ENCODE measurements around the gene ENTHD1.
"Not testable (repeated sequence)": the region's sequence is repeated elsewhere in the genome, so short reads cannot be mapped to it uniquely, and the experiment has no call there.

The ENTHD1 gene

DNA sequence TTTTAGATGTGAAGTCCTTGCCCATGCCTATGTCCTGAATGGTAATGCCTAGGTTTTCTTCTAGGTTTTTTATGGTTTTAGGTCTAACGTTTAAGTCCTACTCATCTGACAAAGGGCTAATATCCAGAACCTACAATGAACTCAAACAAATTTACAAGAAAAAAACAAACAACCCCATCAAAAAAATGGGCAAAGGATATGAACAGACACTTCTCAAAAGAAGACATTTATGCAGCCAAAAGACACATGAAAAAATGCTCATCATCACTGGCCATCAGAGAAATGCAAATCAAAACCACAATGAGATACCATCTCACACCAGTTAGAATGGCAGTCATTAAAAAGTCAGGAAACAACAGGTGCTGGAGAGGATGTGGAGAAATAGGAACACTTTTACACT is 47.0 kb downstream of the ENTHD1 start:
- DNase-seq (ENCODE audit: low read depth in 2 of 2): not testable (repeated sequence)

DNA sequence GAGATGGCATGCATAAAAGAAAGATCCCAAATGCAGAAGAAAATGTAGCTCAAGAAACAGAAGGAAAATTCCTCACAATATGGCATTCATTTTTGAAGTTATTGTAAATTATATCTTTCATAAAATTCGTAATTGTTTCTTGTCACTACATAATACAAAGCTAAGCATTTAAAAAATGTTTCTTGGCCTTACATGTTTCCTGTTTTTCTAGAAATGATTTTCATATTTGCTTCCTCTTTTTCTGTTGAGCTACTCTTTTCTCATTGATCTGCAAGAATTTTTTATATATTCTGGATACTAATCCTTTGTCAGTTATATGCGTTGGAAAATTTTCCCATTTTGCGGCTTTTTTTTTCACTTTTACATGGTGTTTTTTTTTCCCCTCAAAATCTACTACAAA is 48.0 kb downstream of the ENTHD1 start:
- no peak for DNase-seq (ENCODE audit: low read depth in 2 of 2)

DNA sequence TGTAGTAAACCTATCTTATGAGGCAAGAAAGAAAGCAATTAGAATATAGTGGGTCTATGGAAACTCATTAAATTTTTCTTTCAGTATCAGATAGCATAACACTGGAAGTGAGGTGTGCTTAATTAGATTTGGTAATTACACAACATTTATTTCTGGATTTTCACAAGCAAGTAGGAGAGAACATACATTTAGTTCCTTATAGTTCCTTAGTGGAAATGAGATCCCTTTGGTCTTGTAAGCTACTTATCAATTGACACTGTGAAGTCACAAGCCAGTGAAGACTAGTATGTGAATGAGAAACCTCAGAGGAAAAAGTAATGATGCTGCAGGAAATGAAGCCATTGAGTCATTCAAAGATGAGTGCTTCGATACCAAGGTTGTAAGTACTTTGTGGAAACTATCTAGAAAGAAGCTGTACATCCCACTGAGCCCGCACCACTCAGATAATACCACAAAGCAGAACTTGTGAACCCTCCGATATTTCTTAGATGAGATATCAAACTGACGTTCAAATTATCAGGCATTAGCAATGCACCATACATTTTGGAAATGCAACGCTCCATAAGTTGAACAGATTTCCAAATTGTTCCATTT is 53.5 kb downstream of the ENTHD1 start:
- DNase-seq (ENCODE audit: low read depth in 2 of 2): peak in 1 of 2 donors; percentile 25

DNA sequence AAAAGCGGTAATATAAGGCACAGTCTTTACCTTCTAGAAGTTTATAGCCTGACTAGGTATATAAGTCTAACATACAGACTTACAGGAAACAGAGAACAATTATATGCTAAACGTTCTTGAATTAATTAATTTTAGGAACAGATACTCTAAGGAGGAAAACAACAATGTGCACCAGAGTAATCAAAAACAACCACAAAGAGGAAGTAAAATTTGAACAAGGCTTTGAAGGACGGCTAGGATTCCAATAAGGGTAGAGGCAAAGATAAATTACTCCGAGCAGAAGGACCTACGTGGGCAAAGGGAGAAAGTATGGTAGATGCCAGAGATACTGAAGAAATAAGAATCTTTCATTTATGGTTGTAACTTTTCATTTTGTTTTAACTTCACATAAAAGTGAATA is 54.4 kb downstream of the ENTHD1 start:
- DNase-seq (ENCODE audit: low read depth in 2 of 2): no peak

DNA sequence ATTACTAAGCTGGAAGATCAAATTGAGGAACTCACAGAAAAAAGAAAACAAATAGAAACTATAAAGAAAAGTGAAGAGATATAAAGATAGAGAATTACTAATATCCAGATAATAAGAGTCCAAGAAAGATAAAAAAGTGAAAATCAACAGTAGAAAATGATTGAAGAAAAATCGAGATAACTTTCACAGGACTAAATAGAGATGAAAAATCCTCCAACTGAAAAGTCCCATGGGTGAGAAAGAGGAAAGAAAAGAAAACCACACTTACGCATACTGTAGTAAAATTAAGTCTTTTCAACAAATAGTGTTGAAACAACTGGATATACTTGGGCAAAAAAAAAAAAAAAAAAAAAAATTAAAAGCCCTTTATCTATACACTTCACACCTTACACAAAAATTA is 60.0 kb downstream of the ENTHD1 start:
- DNase-seq (ENCODE audit: low read depth in 2 of 2): no peak

DNA sequence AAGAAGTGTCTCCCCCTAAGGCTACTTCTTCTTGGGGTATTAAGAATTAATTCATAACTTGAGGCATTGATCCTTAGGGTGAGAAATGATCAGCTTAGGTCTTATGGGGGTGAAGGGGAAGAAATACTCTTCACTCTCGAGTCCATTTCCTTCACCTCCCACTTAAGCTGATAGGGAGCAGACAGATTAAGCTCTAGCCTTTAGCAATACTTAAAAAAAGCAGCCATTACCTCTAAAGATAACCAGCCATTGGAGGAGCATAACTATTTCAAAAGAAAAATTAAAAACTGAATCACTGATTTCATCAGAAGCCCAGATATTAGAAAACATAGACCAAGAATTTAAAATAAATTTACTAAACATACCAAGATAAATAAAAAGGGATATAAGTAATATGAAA is 60.5 kb downstream of the ENTHD1 start:
- no peak for DNase-seq (ENCODE audit: low read depth in 2 of 2)

DNA sequence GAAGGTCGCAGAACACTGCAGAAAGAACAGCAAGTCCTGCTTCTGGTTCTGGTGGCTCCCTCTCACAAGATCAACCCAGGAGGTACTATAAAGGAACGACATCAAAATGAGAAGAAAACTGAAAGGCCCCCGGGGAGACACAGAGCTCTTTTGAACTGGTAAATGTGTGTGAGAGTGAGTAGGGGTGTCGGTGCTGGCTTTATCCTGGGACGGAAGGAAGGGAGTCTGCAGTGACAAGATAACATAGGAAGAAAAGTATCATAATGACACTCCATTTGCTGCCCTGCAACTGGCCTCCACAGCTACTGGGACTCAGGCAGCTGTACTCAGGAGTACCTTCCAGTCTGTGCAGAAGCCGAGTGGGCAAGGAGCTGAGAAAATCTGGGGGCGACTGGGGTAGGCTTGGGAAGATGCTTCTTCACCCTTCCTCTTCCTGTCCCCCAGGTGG is 60.9 kb downstream of the ENTHD1 start:
- no peak for DNase-seq (ENCODE audit: low read depth in 2 of 2)

DNA sequence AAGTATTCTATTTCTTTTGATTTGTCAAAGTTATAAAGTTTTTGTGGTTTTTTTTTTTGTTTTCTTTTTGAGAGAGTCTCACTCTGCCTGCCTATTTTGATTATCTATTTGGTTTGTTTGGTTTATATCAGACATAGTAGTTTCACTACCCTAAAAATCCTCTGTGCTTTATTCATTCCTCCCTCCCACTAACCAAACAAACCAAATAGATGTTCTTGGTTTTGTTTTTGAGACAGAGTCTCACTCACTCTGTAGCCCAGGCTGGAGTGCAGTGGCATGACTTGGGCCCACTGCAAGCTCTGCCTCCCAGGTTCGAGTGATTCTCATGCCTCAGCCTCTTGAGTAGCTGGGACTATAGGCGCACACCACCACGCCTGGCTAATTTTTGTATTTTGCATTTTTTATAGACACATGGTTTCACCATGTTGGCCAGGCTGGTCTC is 67.9 kb downstream of the ENTHD1 start:
- no peak for DNase-seq (ENCODE audit: low read depth in 2 of 2)

DNA sequence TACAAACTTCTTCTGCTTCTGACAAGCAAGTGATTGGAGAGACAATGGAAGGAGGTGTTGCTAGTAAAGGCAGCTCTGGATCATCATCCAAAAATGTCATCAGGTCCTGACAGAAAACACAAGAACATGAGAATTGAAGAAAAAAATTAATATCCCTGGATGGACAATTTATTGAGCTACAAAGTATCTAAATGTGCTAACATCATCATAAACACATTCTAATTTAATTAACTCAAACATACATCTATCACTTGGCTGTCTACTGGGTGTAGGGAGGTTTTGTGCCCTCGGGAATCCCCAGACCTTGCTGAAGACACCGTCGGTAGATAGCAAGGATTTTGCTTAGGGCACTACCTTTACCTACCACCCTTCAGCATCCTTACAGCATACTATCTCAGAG is 72.6 kb downstream of the ENTHD1 start:
- DNase-seq (ENCODE audit: low read depth in 2 of 2): no peak

DNA sequence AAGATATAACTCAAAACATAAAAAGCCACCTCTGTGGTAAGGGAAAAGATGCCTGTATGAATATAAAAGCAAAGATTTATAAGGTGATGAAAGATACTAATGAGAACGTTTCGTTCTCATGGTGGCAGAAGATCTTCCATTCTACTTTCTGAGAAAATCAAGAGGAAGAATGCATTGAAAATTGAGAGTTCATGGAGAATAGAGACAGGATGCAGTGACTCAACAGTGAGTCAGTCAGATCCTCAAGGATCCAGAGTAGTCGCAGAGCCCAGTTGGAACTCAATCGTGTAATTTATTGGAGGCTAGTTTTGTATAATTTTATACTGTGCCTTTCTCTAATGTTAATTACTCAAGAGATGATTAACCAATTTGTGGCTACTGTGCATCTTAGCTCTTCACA is 73.3 kb downstream of the ENTHD1 start:
- no peak for DNase-seq (ENCODE audit: low read depth in 2 of 2)

DNA sequence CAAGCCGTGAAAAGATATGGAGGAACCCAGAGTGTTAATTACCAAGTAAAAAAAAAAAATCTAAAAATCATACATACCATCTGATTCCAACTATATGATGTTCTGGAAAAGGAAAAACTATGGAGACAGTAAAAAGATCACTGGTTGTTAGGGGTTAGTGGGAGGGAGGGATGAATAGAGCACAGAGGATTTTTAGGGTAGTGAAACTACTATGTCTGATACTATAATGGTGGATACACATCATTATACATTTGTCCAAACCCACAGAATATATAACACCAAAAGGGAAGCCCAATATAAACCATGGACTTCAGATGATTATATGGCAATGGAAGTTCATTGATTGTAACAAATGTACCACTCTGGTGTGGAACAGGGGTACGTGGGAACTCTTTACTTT is 74.1 kb downstream of the ENTHD1 start:
- no peak for DNase-seq (ENCODE audit: low read depth in 2 of 2)

DNA sequence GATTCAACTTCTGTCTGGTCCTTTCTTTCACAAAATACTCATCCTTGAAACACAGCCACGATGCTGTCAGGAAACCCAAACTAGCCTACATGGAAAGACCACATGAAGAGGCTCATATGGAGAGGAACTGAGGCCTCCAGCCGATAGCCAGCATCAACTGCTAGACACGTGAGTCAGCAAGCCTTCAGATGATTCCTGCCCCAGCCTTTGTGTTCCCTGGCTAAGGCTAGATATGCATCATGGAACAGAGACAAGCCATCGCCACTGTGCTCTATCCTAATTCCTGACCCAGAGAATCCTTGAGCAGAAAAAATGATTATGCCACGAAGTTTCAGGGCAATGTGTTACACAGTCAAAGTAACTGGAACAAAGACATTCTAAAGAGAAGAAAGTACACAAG is 75.5 kb downstream of the ENTHD1 start:
- DNase-seq (ENCODE audit: low read depth in 2 of 2): no peak

DNA sequence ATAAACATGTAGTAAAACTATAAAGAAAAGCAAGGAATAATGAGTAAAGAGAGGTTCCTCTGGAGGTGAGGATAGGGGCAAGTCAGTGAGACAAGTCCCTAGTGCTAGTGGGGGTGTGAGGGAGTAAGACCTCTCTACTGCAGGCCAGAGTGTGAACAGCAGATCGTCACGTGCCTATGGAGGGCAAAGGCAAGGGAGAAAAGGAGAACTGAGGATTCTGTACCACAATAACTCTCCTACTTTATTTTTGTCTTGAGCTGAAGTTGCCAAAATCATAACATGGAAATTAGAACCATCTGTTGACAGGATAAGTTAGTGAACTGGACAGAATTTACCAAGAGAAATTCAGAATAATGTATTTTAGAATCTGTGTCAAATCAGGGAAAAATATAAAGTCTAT is 77.6 kb downstream of the ENTHD1 start:
- no peak for DNase-seq (ENCODE audit: low read depth in 2 of 2)

DNA sequence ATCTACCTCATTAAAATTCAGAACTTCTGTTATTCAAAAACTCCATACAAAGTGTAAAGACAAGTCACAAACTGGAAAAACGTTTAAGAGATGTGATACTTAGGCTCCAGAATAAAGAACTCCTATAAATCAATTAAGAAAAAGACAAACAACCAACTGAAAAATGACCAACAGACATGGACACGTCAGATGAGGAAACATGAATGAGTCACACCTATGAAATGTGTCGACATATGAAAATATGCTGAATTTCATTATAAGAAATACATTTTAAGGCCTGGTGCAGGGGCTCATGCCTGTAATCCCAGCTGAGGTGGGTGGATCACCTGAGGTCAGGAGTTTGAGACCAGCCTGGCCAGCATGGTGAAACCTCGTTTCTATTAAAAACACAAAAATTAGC is 78.7 kb downstream of the ENTHD1 start:
- no peak for DNase-seq (ENCODE audit: low read depth in 2 of 2)

DNA sequence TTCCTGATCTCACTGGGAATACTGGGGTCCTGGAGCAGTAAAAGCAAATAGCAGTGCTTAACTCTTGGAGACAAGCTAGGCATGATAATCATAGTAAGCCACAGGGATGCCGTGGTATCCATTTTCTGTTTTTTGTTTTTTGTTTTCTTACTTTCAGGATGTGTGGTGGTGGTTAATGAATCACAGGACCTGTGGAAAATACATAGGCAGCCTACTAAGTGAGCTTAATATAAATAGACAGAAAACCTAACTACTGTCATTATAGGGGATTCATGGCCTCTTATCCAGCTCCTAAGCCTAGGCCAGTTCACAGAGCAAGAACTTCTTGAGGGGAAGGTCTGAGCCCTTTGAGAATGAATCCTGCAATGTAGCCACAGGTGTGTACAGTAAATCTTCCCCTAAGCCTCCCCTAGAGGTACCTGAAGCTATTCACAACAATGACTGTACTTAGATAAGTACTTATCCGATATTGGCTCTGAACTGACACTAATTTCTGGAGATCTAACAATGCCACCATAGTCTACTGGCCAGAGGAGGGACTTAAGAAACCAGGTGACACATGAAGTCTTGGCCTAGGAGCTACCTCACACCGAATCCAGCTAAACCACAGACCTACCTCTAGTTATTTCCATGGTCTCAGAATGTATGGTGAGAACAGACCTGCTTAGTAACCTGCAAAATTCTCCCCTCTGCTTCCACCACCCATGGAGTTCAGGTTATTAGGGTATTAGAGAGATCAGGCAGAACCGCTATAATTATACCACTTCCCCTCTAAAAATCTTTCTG is 83.6 kb downstream of the ENTHD1 start:
- no peak for DNase-seq (ENCODE audit: low read depth in 2 of 2)

DNA sequence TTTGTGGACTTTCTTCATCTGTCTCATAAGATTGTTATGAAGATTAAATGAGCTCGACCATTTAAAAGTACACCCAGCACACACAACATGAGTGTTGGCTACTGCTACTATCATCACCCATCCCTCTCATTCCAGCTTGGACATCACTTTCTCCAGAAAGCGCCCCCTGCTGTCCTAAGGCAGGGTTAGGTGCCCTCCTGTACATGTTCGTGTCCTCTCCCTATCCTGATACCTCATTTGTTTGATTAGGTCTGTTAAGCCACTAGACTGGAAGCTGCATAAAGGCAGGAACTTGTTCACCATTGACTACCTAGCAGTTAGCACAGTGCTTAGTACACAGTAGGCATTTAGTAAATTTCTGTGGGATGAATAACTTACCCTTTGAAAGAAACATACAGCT is 85.5 kb downstream of the ENTHD1 start:
- peak; percentile 7 to 8 for DNase-seq (ENCODE audit: low read depth in 2 of 2)

DNA sequence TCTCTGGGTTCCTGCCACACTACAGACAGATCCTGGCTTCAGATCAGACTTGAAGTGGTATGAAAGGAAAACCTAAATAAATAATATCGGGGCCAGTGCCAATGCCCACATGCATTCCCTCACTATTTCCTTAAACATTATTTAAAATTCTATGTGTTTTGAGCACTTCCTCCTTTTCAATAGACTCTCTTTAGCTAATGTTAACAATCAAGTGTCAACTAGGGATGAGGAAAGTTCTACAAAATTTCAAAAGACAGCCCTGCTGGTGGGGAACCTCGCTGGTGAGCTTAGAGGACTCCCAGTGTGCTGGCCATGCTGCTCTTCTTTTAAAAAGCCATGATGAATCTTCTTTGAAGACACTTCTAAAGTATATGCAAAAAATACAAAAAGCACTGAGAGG is 87.5 kb downstream of the ENTHD1 start:
- no peak for DNase-seq (ENCODE audit: low read depth in 2 of 2)

DNA sequence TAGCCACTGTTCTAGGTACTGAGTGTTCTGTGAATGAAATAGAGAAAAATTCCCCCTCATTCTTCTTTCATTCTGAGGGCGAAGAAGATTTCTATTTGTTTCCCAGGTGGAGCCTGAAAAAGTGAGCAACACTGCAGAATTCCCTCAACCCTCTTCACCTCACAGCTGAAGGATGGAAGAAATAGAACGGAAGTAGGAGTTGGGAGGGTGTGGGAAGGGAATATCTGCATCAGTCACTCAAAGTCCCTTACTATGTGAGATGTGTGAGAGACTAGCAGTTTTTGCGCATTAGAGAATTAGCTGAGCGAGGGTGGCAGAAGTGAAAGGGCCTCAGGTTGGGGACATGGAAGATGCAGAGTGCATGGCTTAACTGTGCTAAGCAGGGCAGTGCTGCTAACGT is 88.4 kb downstream of the ENTHD1 start:
- no peak for DNase-seq (ENCODE audit: low read depth in 2 of 2)

DNA sequence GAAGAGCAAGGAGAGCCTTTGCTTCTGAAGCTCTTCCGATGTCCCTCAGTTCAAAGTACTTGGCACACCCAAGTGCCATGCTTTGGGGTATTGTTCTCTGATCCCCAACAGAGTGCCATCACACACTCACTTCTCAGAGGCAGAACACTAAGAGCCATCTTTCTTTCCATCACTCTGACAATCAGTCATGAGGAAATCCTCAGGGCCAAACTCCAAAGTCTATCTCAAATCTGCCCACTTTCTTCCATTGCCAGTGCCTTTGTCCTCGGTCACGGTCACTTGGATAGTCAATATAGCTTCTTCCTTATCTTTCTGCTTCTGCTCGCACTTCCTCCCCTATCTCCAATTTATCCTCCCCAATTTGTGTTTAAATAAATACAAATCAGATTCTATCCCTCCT is 90.9 kb downstream of the ENTHD1 start:
- no peak for DNase-seq (ENCODE audit: low read depth in 2 of 2)

DNA sequence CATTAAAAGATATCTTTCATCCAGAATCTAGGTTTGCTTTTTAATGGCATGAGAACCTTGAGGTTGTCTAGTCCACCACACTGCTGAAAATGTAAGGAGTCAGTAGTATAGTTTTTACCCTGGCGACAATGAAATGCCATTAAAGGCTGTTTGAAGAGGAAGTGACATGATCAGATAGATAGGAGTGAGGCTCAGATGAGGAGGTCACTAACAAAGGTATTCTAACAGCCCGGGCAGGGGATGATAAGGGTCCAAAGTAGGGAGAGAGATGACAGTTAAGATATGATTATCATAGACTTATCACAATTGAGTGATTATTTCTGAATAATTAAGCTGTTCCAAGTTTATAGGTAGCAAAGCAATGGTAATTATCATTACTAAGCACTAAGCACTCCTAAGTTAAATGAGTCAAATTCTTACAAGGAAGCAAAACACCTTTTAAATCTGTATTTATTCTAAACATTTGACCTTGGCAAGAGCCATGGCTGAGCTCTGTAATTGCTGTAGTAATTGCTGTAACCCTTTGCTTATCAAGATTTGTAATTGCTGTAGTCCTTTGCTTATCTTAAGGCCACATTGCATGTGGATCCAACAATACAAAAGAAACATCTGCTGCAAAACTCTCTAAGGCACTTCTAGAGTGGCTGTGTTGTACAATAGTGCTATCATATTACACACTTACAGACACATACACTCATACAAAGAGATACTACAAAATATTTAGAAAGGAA is 92.6 kb downstream of the ENTHD1 start:
- DNase-seq (ENCODE audit: low read depth in 2 of 2): no peak

DNA sequence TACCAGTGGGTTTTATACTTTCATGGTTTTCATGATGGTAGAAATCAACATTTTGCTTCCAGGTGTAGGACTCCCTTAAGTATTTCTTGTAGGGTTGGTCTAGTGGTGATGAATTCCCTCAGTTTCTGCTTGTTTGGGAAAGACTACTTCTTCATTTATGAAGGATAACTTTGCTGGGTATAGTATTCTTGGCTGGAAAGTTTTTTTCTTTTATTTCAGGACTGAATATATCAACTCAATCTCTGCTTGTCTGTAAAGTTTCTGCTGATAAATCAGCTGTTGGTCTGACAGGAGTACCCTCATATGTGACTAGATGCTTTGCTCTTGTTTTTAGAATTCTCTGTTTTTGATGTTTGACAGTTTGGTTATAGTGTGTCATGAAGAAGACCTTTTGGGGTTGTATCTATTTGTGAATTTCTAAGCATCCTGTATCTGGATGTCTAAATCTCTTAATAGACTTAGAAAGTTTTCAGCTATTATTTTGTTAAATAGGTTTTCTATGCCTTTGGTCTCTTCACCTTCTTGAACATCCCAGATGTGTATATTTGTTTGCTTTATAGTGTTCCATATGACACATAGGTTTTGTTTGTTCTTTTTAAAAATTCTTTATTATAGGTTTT is 95.9 kb downstream of the ENTHD1 start:
- no peak for DNase-seq (ENCODE audit: low read depth in 2 of 2)

DNA sequence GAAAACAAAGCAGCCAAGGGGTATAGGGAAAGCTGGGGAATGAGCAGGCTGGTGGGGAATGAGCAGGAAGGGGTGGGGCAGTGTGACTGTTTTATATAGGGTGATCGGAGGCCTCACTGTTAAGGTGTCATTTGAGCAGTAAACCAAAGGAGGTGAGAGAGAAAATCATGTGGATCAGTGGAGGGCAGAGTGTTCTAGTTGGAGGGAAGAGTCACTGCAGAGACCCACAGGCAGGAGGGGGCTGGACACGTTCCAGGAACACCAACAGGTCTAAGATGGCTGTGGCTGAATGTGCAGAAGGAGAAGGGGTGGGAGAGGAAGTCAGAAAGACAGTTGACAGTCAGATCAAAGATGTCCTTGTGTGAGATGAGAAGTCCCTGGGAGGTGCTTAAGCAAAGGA is 103.8 kb downstream of the ENTHD1 start:
- DNase-seq (ENCODE audit: low read depth in 2 of 2): no peak

DNA sequence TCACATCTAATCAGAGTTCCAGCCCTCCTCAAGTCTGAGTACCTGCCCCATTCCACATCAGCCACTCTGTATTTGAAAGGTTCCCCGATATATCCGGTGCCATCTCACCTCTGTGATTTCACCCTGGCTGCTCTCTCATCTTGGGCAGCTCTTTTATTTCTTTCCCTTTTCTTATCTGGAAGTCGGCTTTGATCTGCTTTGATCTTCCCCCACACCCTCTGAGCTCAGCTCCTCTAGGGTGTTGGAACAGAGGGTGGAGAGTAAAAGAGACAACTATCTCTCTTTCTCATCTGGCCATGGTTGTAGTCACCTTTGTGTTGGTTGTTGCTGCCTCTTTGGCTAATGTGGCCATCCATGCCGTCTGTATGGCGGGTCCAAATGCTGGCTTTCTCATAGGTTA is 108.3 kb downstream of the ENTHD1 start:
- DNase-seq (ENCODE audit: low read depth in 2 of 2): no peak

Measured in stimulated activated CD4-positive, alpha-beta T cell treated with anti-CD3 and anti-CD28 coated beads, Interleukin-1b, Interleukin-23, amount 100 ng/mL, for 4 hours (primary cell).